Measurements from ENCODE around the gene CABP2.
"Not testable (repeated sequence)": the region's sequence is repeated elsewhere in the genome, so short reads cannot be mapped to it uniquely, and the experiment has no call there.

Gene CABP2

DNA sequence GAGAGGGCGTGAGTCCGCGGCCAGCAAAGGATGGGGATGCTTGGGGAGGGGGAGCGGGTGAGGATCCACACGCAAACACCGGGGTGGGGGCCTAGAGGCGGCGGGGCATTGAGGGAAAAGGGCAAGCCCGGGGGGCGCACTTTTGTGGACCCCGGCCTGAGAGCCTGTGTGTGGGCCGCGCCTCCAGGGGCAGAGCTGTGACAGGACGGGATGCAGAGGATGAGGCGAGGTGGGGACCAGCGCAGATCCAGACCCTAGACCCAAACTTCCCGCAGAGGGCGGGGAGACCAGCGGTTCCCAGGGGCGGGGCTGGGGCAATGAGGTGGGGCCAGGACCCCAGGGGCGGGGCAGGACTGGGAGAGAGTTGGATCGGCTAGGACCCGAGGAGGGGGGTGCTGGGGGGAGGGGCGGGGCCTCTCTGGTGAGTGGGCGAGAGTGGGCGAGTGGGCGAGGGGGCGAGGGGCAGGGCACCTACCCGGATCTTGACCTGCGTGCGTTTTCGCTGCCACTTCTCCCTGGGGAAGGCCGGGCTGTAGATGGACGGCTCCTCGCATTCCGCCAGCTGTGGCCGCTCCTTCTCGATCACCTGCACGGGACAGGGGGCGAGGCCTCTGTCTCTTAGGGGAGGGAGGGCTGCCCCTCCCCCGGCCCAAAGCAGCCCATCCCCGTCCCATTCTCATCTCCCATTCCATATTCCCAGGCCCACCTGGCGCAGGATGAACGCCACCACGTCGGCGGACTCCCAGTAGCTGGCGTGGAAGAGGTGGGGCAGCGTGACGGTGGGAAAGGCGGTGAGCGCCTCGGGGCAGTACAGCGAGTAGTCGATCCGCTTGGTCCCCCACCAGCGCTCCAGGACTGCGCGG lies 28.6 kb downstream of the CABP2 start:
- DNase-seq (ENCODE audit: low read depth) = no peak

DNA sequence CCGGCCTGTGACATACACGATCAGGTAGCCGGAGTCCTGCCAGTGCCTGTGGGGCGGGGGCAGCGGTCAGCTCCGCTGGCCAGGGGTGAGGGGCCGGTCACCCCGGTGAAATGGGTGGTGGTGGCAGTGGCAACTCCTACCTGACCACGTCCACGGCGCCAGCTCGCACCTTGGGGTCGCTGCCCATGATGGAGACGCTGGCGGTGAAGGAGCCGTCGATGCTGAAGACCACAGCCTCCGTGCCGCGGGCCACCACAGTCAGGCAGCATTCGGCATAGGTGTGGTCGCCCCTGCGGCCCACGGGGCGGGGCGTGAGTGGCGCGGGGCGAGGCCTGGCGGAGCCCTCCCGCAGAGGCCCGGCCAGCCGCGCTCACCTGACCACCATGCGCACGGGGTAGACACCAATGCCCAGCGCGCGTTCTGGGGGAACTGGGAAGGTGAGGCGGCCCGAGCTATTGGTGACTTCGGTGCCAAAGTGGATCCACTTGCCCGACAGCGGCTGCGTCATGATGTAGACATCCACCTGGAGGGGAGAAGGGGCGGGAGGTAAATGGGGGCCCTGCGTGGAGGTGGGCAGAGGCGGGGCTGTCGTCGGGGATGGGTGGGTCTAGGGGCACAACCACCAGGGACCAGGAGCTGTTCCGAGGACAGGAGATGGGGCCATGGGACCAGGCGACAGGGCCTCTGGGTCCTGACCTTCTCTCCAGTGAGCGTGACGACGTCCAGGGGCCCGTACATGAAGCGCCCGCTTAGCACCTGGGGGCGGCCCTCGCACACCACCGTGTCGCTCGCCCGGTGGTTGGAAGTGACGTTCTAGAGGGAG lies 29.5 kb downstream of the CABP2 start:
- no peak for DNase-seq (ENCODE audit: low read depth)

DNA sequence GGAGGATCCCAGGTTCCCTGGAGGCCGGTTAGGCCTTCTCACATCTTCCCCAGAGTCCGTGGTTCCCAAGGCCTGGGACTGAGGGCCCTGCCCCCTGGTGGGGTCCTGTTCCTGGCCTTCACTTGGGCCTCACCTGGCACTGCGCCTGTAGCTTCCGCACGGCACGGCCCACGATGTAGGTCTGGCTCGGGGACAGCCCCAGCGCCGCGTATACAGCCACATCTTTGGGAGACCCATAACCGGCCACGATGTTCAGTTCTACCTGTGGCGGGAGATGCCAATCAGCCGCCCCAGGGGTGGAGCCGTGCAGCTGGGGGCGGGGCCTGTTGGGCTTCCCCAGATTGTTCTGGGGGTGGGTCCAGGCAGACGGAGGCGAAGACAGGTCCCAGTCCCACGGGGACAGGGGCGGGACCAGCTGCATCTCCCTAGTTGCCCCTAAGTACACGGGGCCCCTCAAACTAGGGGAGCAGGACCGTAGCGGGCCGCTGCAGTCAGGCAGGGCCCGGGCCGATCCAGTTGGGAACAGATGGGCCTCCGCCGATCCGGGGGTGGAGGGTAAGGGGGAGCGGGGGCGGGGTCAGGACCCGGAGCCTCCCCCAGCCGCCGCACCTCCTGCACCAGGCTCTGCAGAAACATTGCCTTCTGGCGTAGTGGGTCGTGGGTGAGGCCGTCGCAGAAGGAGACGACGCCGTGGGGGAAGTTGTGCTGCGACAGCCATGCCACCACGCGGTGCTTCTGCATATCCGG lies 30.3 kb downstream of the CABP2 start:
- DNase-seq (ENCODE audit: low read depth) = no peak

DNA sequence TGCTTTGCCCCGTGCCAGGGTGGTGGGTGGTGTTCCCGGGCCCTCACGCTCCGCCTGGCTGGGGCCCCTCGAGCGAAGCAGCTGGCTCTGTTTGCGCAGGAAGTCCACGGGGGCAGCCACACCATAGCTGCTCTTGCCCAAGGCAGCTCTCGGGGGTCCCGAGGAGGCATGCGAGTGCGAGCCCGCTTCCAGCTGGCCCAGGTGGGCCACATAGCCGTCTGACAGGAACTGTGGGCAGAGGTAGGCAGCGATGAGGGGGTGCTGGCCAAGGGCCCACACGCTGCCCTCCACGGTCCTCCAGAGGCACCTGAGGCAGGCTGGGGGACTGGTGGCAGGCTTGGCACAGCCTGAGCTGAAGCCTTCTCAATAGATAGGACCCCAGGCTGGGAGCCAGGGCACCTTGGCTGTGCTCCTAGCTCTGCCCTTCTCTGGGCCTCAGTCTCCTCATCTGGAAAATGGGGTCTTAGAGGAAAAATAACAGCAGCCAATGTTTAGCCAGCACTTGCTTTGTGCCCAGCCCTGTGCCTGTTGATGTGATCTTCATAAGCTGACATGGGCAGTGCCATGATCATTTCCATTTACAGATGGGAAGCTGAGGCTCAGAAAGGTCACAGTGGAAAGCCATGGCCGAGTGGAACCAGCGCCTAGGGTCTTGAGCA lies 31.0 kb downstream of the CABP2 start:
- no peak for DNase-seq (ENCODE audit: low read depth)

GRCh38 chr11:67491276-67492068 lies 31.8 kb downstream of the CABP2 start:
- no peak for DNase-seq (ENCODE audit: low read depth)

DNA sequence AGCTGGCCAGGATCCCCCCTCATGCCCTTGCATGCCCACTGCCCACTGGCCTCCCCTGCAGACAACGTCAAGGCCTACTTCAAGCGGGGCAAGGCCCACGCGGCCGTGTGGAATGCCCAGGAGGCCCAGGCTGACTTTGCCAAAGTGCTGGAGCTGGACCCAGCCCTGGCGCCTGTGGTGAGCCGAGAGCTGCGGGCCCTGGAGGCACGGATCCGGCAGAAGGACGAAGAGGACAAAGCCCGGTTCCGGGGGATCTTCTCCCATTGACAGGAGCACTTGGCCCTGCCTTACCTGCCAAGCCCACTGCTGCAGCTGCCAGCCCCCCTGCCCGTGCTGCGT lies 32.5 kb downstream of the CABP2 start:
- no peak for DNase-seq (ENCODE audit: low read depth)

GRCh38 chr11:67489885-67490726 lies 33.1 kb downstream of the CABP2 start:
- no peak for DNase-seq (ENCODE audit: low read depth)

- no peak for DNase-seq (ENCODE audit: low read depth)
These were observed 33.9 kb downstream of the CABP2 start for GRCh38 chr11:67489203-67489884.

DNA sequence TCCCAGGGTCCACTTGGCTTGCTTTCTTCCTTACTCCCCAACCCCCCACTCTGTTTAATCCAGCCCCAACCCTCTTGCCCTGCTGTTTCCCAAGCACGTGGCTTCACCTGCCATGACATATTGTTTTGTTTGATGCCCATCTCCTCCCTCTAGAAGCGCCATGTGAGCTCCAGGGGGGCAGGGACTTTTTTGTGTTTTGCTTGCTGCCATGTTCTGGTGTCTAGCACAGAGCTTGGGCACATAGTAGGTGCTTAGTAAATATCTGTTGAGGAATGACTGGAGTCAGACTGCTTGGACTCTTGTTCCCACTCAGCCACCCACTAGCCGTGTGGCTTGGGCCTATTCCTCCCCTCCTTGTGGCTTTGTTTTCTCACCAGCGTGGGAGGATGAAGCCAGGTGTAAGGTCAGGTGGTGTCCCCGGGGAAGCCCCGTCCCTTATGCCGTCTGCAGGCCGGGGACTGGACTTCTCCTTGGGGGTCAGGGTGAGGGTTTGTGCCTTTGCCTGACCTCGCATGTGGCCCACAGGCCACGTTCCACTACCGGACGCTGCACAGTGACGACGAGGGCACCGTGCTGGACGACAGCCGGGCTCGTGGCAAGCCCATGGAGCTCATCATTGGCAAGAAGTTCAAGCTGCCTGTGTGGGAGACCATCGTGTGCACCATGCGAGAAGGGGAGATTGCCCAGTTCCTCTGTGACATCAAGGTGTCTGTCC lies 36.6 kb downstream of the CABP2 start:
- no peak for DNase-seq (ENCODE audit: low read depth)

DNA sequence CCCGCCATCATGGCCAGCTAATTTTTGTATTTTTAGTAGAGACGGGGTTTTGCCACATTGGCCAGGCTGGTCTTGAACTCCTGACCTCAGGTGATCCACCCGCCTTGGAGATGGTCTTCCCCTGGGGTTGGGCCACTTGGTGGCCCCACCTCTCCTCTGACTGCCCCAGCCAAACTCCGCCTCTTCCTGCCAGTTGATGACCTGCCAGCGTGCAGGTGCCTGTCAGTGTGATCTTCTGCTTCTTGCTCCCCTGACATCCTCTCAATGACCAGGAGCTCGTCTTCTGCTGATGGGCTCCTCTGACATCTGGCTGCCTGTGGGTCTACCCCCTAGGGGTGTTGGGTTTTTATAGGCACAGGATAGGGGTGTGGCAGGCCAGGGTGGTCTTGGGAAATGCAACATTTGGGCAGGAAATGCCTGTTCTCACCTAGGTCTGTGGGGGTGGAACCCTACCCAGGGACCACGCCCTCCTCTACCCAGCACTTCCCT lies 37.3 kb downstream of the CABP2 start:
- DNase-seq (ENCODE audit: low read depth) = not testable (repeated sequence)

DNA sequence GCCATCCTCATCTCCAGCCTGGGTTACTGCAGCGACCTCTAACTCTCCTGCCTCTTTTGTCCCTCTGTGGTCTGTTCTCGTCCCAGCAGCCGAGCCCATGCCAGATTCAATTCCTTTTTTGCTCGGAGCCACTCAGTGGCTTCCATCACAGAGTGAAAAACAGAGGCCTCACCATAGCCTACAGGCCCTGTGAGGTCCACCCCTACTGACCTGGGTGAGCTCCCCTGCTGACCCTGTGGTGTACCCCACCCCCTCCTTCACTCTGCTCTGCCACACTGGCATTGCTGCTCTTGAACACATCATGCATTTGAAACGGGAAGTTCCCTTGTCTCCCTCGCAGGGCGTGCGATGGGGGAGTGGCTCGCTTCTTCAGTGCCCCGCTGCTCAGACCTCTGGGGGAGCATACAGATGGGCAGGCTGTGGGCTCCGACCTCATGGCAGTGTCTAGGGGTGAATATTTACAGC lies 38.4 kb downstream of the CABP2 start:
- DNase-seq (ENCODE audit: low read depth) = no peak

DNA sequence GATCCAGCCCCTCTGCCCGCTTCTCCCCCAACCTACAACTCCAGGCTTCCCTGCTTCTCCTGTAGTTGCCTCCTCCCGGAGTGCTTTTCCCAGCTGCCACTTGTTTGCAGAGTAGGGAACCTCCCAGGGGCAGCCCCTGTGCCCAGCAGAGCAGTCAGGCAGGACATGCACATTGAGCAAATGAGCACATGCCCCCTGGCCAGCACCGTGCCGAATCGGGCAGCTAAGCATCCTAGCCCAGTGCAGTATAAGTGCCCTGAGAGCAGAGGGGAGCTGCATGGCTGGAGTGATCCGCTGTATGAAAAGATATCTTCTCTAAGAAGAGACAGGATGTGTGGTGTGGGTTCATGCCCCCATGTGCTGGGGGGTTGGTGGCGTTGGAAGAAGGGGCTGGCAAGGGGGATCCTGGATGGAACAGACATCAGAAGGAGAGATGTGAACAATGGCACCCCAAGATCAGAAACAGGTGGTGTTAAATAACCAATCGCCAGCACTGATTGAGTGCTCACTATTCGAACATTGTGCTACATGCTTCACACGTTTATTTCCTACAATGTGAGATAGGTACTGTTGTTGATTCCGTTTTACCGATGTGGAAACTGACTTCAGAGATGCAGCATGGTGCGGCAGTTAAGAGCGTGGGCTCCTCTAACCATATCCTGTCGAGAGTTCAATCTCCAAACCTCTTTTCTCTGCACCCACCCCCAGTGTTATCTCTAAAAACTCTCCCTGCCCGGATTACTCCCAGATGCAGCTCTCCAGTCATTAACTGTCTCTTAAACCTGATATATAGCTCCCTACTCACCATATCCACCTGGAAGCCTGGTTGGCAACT lies 39.2 kb downstream of the CABP2 start:
- DNase-seq (ENCODE audit: low read depth) = no peak

DNA sequence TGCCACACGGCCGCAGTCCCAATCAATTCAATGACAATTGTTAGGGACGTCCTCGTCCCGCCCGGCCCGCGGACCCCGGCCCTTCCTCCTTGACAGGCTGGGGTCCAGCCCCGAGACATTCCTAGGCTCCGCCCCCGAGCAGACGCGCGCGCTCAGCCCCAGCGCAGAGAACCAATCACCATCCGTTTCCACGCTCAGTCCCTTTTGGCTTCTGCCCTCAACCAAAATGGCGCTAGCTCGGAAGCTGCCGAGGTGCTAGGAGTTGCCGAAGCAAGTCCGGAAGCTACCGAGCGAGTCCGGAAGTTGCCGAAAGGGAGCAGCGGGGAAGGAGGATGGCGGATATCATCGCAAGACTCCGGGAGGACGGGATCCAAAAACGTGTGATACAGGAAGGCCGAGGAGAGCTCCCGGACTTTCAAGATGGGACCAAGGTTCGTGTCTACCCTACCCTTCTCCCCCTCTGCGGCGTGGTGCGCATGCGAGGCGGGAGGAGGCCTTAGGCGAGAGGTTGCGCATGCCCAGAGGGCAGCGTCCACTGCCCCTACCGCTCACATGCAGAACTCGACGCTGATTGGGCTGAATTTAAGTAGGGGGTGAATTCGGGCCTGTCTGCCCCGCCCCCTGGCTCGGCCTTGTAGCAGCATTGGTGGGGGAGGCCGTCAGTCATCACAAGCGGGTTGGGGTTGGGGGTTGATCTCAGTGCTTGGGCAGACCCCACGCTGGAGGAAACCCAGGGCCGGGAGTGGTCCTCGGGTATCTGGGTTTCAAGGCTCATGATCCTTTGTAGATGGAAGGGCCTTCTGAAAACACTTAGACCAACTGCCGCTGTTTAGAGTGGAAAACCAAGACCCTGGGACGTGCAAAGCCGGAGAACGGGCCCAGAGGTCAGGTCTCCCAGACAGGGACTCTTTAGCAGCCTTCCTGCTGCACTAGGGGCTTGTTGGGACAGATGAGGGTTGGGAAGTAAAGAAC lies 40.1 kb downstream of the CABP2 start, which contains the start of gene AIP:
TSS of gene AIP (plus strand) at position 200 of the 972 bp plus-strand sequence. CDS start at position 333, 133 bp downstream.
- DNase-seq (ENCODE audit: low read depth) = peak; percentile 97

DNA sequence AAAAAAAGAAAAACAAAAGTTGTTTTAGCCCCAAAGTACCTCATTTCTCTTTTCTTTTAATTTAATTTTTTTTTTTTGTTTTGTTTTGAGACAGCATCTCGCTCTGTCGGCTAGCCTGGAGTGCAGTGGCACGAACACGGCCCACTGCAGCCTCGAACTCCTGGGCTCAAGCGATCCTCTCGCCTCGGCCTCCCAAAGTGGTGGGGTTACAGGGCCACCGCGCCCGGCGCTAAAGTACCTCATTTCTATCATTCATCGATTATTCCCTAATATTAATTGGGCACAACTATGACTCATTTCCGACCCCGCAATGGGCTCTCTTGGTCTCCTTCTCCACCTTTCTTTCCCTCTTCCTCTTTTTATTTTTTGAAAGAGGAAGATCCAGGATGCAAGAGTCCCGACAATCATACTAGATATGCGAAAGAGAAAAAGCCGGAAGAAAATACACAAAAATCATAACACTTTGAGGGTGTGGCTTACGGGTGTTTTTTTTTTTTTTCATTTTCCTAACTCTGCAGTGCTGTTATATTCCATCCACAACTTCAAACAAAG lies 40.9 kb downstream of the CABP2 start:
- no peak for DNase-seq (ENCODE audit: low read depth)

- DNase-seq (ENCODE audit: low read depth) = not testable (repeated sequence)
These were observed 45.7 kb downstream of the CABP2 start for GRCh38 chr11:67477344-67478050.

All from stromal cell of bone marrow (primary cell).